ENCODE results near the gene LBX2. TPM values are rescaled to one million over a fixed set of nuclear protein-coding genes. Genes with fewer than 3 reads are reported as not detected.
A peak's percentile ranks its signal among the peaks of the same experiment; 100 is the strongest.

LBX2 gene
- total and polyA plus RNA-seq, 9 of the 15 experiments (the other 6 are each of a cell fraction or from before 2014, with no cell fraction given), result 0.39 to 6.2 (median 1.8) TPM; not detected in 1

- TF ChIP-seq ZBTB49 (CRISPR knock-in tag; IDR thresholded peaks at IDR 0.05; ENCODE audit: borderline replicate concordance) (no peak), ZNF436 (CRISPR knock-in tag; IDR thresholded peaks at IDR 0.05) (no peak), PHF20 (IDR thresholded peaks at IDR 0.05; ENCODE audit: partially characterized antibody) (no peak), BACH1 (tag; IDR thresholded peaks at IDR 0.05) (peak; percentile 35; the same call in 1 of the 2 replicates), TAF15 (IDR thresholded peaks at IDR 0.05; ENCODE audit: low read depth, low read length) (no peak), SFPQ (IDR thresholded peaks at IDR 0.05; ENCODE audit: low read depth, low read length) (no peak), ZNF449 (CRISPR knock-in tag; IDR thresholded peaks at IDR 0.05) (no peak; the same call in 1 of the 2 replicates), FOXK2 (conservative IDR thresholded peaks at IDR 0.05 in 1 of 2, IDR thresholded peaks at IDR 0.05 in 1 of 2; ENCODE audit: low read depth in 2 of 2) (peak; percentile 77 to 86; a peak in 3 of 4 replicates), CEBPZ (IDR thresholded peaks at IDR 0.05; ENCODE audit: borderline replicate concordance, low read depth, low read length) (peak; percentile 75; the same call in 1 of the 2 replicates), ZNF395 (CRISPR knock-in tag; IDR thresholded peaks at IDR 0.05) (peak; percentile 77; the same call in 1 of the 2 replicates), E2F3 (CRISPR knock-in tag; IDR thresholded peaks at IDR 0.05) (no peak), HNRNPUL1 (IDR thresholded peaks at IDR 0.05; ENCODE audit: low read length) (no peak), PHB (CRISPR knock-in tag; IDR thresholded peaks at IDR 0.05) (no peak), IRF9 (tag; IDR thresholded peaks at IDR 0.05) (no peak)
These were observed 41.1 kb downstream of the LBX2 start, which contains the start of gene WBP1 (continued) for GRCh38 chr2:74458132-74458937.

All from K562 (cell line).